Measurements from ENCODE around the gene BRPF1. TPM values are rescaled to one million over a fixed set of nuclear protein-coding genes. Genes with fewer than 3 reads are reported as not detected.
A peak's percentile ranks its signal among the peaks of the same experiment; 100 is the strongest.

Gene BRPF1
- total RNA-seq, 4 donors from 2014 or later, result 18.0 to 25.4 (median 21.6) TPM

DNA sequence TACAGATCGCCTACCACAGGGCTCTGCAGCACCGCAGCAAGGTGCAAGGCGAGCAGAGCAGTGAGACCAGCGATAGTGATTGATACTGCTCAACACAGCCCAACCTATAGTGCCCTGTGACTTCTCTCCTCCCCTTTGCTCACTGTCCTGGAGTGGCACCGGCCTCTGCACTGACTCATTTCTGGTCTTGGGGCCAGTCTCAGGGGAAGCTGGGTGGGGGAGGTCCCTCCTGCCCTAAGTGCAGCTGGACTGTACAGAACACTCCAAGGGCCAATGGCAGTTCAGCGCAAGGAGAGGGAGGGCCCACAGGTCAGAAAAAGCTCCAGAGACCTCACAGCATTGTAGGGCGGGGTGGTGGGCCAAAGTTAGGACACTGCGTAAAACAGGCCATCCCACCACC, 15.7 kb downstream of the BRPF1 start:
- no peak for ATAC-seq

DNA sequence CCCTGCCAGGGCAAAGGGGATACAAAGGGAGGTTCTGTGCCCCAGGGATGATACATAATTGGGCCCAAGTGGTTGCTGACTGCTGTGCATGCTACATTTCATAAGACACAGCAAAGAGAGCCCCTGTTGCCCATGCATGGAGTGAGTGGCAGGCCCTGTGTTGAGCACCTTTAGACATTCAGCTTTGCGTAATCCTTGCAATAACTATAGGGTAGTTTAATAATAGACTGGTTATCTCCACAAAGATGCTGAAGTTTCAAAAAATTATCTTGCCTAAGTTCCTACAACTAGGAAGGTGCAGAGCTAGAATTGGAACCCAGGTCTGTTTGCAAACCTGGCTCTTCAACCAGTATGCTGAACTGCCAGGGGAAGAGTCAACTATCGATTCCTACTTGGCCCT, 16.5 kb downstream of the BRPF1 start:
- no peak for ATAC-seq
- TF ChIP-seq POLR2AphosphoS5 (IDR thresholded peaks at IDR 0.05) (no peak), EP300 (IDR thresholded peaks at IDR 0.05) (no peak), POLR2A (IDR thresholded peaks at IDR 0.05) (no peak)
- TF ChIP-seq, protein P1, sequence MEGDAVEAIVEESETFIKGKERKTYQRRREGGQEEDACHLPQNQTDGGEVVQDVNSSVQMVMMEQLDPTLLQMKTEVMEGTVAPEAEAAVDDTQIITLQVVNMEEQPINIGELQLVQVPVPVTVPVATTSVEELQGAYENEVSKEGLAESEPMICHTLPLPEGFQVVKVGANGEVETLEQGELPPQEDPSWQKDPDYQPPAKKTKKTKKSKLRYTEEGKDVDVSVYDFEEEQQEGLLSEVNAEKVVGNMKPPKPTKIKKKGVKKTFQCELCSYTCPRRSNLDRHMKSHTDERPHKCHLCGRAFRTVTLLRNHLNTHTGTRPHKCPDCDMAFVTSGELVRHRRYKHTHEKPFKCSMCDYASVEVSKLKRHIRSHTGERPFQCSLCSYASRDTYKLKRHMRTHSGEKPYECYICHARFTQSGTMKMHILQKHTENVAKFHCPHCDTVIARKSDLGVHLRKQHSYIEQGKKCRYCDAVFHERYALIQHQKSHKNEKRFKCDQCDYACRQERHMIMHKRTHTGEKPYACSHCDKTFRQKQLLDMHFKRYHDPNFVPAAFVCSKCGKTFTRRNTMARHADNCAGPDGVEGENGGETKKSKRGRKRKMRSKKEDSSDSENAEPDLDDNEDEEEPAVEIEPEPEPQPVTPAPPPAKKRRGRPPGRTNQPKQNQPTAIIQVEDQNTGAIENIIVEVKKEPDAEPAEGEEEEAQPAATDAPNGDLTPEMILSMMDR (IDR thresholded peaks at IDR 0.05), result no peak
- peaks cover 0 to 78% of the 10 kb centered on the region in 2 donors for H3K36me3 ChIP-seq
- H3K4me3 ChIP-seq, result no peak overlapping the region
- H3K27me3 ChIP-seq, result no peaks in the 10 kb centered on the region
- H3K27ac ChIP-seq, result peak overlapping the region in 3 of 4 donors; percentile 91 to 97 (median 91)
- H3K4me1 ChIP-seq, result peaks cover 0 to 36% (median 14%) of the 10 kb centered on the region in 3 donors
- H3K9me3 ChIP-seq, result no peaks in the 10 kb centered on the region
- 88 to 94% methylated on average over 1 to 2 of the region's 2 CpGs for WGBS, 2 donors (ENCODE audit: low coverage in 1 of 2)

More for the DNA sequence above, 15.7 kb downstream of the BRPF1 start:
- WGBS, 2 donors (ENCODE audit: low coverage in 1 of 2), result 100% methylated on average over 1 of the region's 8 CpGs; no CpG with 5 or more reads in 1 of the 2 donors
- Histone ChIP-seq H3K27me3 (no peaks in the 10 kb centered on the region), H3K4me3 (no peak overlapping the region), H3K36me3 (peaks cover 0 to 78% of the 10 kb centered on the region in 2 donors), H3K4me1 (peaks cover 0 to 35% (median 14%) of the 10 kb centered on the region in 3 donors), H3K9me3 (no peaks in the 10 kb centered on the region), H3K27ac (peak overlapping the region in 1 of 4 donors; percentile 14)
- TF ChIP-seq POLR2AphosphoS5 (IDR thresholded peaks at IDR 0.05) (no peak), EP300 (IDR thresholded peaks at IDR 0.05) (no peak), POLR2A (IDR thresholded peaks at IDR 0.05) (no peak)
- TF ChIP-seq, protein P1 (IDR thresholded peaks at IDR 0.05), result no peak

DNA sequence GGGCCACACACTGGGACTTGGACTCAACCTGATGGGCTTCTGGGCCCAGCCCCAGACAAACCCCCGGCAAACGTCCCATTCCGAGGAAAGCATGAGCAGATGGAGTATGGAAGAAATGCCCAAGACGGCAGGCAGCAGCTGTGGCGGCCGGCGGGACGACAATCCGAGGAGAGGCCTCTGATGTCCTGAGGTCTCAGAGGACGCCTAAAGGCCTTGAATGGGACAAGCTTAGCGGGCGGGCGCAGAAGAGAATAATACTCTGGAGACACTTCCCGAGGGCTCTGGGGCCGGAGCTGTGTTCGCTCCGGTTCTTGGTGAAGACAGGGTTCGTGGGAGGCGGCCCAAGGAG, 17.7 kb downstream of the BRPF1 start:
- TF ChIP-seq, protein P1 (IDR thresholded peaks at IDR 0.05), result no peak
- TF ChIP-seq EP300 (IDR thresholded peaks at IDR 0.05), result no peak
- no peak for TF ChIP-seq POLR2A (IDR thresholded peaks at IDR 0.05)
- TF ChIP-seq POLR2AphosphoS5 (IDR thresholded peaks at IDR 0.05), result no peak
- 0% methylated on average over 5 to 13 of the region's 19 CpGs for WGBS, 2 donors (ENCODE audit: low coverage in 1 of 2)
- ATAC-seq, result peak; percentile 40
- Histone ChIP-seq H3K27me3 (no peaks in the 10 kb centered on the region), H3K27ac (peak overlapping the region; percentile 54 to 97 (median 91)), H3K4me3 (peak overlapping the region; percentile 50 to 60), H3K4me1 (peaks cover 0 to 36% (median 14%) of the 10 kb centered on the region in 3 donors), H3K36me3 (peaks cover 0 to 78% of the 10 kb centered on the region in 2 donors), H3K9me3 (no peaks in the 10 kb centered on the region)

DNA sequence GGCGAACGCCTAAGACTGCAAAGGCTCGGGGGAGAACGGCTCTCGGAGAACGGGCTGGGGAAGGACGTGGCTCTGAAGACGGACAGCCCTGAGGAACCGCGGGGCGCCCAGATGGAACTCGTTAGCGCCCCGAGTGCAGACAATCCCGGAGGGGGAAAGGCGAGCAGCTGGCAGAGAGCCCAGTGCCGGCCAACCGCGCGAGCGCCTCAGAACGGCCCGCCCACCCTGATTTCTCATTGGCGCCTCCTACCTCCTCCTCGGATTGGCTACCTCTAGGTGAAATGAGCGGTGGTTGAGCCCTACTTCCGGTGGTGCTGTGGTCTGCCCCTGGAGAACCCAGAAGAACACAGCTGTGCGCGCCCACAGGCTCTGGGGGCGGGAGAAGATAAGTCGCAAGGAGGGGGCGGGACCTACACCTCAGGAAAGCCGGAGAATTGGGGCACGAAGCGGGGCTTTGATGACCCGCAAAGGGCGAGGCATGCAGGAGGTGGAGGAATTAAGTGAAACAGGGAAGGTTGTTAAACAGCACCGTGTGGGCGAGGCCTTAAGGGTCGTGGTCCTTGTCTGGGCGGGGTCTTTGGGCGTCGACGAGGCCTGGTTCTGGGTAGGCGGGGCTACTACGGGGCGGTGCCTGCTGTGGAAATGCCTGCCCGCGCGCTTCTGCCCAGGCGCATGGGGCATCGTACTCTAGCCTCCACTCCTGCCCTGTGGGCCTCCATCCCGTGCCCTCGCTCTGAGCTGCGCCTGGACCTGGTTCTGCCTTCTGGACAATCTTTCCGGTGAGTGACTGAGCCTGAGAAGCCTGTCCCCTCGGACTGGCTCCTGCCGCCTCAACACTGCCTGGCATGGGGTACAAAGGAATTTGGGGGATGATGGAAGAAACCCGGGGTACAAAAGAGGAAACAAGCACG, 18.4 kb downstream of the BRPF1 start, which contains the start of gene OGG1:
Gene OGG1 (plus strand): TSS at position 308 of the 911 bp plus-strand sequence. CDS start 335 bp downstream, at position 643.
- ATAC-seq, result peak; percentile 99
- peaks cover 0 to 78% of the 10 kb centered on the region in 2 donors for H3K36me3 ChIP-seq
- H3K27me3 ChIP-seq, result no peaks in the 10 kb centered on the region
- H3K4me3 ChIP-seq, result peak within 1 kb of the TSS; percentile 50 to 60
- no peak for TF ChIP-seq EP300 (IDR thresholded peaks at IDR 0.05)
- peak; percentile 26 to 40 for TF ChIP-seq POLR2A (IDR thresholded peaks at IDR 0.05)
- no peak for TF ChIP-seq POLR2AphosphoS5 (IDR thresholded peaks at IDR 0.05)
- TF ChIP-seq, protein P1 (IDR thresholded peaks at IDR 0.05), result peak in 1 of 4 experiments; percentile 28
- 0 to 1% methylated on average over 19 to 22 of the region's 60 CpGs for WGBS, 2 donors (ENCODE audit: low coverage in 1 of 2)
- no peaks in the 10 kb centered on the region for H3K9me3 ChIP-seq
- peaks cover 0 to 43% (median 14%) of the 10 kb centered on the region in 3 donors for H3K4me1 ChIP-seq
- H3K27ac ChIP-seq, result peak within 1 kb of the TSS; percentile 54 to 97 (median 91)
